Measurements from ENCODE around the gene EYA2. TPM values are rescaled to one million over a fixed set of nuclear protein-coding genes. Genes with fewer than 3 reads are reported as not detected.

EYA2 gene
- total and polyA plus RNA-seq, 2 donors (not counting 1 experiment from before 2014, with no cell fraction given) = 1.1 to 2.8 TPM

- Histone ChIP-seq H3K79me2 (ENCODE audit: control insufficient read depth, insufficient read depth, low read length) (no peaks in the 10 kb centered on the region), H3K9me3 (ENCODE audit: control extremely low read depth in 1 of 3, control insufficient read depth in 2 of 3, insufficient read depth in 1 of 3, low read length in 2 of 3) (peaks cover 2 to 22% (median 12%) of the 10 kb centered on the region in 3 donors), H3K9ac (ENCODE audit: low read length) (no peak overlapping the region), H3K27ac (ENCODE audit: low read length in 2 of 2) (no peak overlapping the region), H3K27me3 (replicated peaks in 1 of 4; ENCODE audit: control extremely low read depth in 1 of 4, control insufficient read depth in 3 of 4, insufficient read depth in 4 of 4, low read length in 3 of 4) (no peaks in the 10 kb centered on the region), H3K36me3 (replicated peaks in 1 of 2; ENCODE audit: control extremely low read depth in 1 of 2, control insufficient read depth in 1 of 2, extremely low read depth in 1 of 2, insufficient read depth in 2 of 2, low read length in 1 of 2) (no peaks in the 10 kb centered on the region), H4K20me1 (ENCODE audit: control insufficient read depth, insufficient read depth, low read length, poor library complexity, severe bottlenecking) (no peaks in the 10 kb centered on the region), H3K4me3 (ENCODE audit: control extremely low read depth in 1 of 5, extremely low read depth in 1 of 5, insufficient read depth in 1 of 5, low read depth in 2 of 5, low read length in 4 of 5) (no peak overlapping the region), H3K4me2 (replicated peaks; ENCODE audit: low read depth, low read length, poor library complexity, severe bottlenecking) (no peak overlapping the region), H2AFZ (ENCODE audit: insufficient read depth, low read depth, low read length, poor library complexity, severe bottlenecking) (no peak overlapping the region), H3K4me1 (ENCODE audit: control insufficient read depth in 2 of 2, insufficient read depth in 2 of 2, low read length in 2 of 2) (no peaks in the 10 kb centered on the region)
- no peak overlapping the region for H3K4me3 Mint-ChIP-seq
- peaks cover 5% of the 10 kb centered on the region for H3K27me3 Mint-ChIP-seq
- DNase-seq (no peak), ATAC-seq (ENCODE audit: low read depth) (no peak)
- no peaks in the 10 kb centered on the region for H3K4me1 Mint-ChIP-seq
- H3K9me3 Mint-ChIP-seq (ENCODE audit: insufficient read depth) = peaks cover 9% of the 10 kb centered on the region
- TF ChIP-seq EZH2 (IDR thresholded peaks at IDR 0.05; ENCODE audit: borderline replicate concordance, insufficient read depth, low read depth, low read length, poor library complexity, severe bottlenecking) = no peak
- TF ChIP-seq, protein P1, sequence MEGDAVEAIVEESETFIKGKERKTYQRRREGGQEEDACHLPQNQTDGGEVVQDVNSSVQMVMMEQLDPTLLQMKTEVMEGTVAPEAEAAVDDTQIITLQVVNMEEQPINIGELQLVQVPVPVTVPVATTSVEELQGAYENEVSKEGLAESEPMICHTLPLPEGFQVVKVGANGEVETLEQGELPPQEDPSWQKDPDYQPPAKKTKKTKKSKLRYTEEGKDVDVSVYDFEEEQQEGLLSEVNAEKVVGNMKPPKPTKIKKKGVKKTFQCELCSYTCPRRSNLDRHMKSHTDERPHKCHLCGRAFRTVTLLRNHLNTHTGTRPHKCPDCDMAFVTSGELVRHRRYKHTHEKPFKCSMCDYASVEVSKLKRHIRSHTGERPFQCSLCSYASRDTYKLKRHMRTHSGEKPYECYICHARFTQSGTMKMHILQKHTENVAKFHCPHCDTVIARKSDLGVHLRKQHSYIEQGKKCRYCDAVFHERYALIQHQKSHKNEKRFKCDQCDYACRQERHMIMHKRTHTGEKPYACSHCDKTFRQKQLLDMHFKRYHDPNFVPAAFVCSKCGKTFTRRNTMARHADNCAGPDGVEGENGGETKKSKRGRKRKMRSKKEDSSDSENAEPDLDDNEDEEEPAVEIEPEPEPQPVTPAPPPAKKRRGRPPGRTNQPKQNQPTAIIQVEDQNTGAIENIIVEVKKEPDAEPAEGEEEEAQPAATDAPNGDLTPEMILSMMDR (IDR thresholded peaks at IDR 0.05) = no peak
- no peak overlapping the region for H3K27ac Mint-ChIP-seq
- ChIA-PET POLR2A (no interaction called here), CTCF (no interaction called here)
- 67% methylated on average over 2 of the region's 4 CpGs for WGBS (ENCODE audit: insufficient coverage)
- intact Hi-C loops (cut with micrococcal nuclease) = no loop called here
Observed at GRCh38 chr20:47066484-47067270, 172.0 kb downstream of the EYA2 start.

DNA sequence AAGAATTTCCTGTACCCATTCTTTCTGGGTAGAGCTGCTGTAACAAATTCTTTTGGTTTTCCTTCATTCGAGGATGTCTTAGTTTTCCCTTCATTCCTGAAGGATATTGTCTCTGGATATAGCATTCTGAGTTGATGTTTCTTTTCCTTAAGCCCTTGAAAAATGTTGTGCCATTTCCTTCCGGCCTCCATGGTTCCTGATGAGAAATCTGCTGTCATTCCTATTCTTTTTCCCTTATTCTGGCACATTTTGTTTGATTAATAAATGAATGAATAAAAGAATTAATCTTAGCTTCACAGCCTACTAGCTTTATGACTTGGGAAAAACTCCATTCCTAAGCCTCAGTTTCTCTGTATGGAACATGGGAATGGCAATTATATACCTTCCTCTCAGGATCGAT lies 173.1 kb downstream of the EYA2 start:
- H2AFZ ChIP-seq (ENCODE audit: insufficient read depth, low read depth, low read length, poor library complexity, severe bottlenecking) = no peak overlapping the region
- intact Hi-C loops (cut with micrococcal nuclease) = no loop called here
- no peaks in the 10 kb centered on the region for H3K79me2 ChIP-seq (ENCODE audit: control insufficient read depth, insufficient read depth, low read length)
- ATAC-seq (ENCODE audit: low read depth) (no peak), DNase-seq (no peak)
- H3K4me3 ChIP-seq (ENCODE audit: control extremely low read depth in 1 of 5, extremely low read depth in 1 of 5, insufficient read depth in 1 of 5, low read depth in 2 of 5, low read length in 4 of 5) = no peak overlapping the region
- no peak overlapping the region for H3K4me2 ChIP-seq (replicated peaks; ENCODE audit: low read depth, low read length, poor library complexity, severe bottlenecking)
- no peak overlapping the region for H3K9ac ChIP-seq (ENCODE audit: low read length)
- no peaks in the 10 kb centered on the region for H3K27me3 ChIP-seq (replicated peaks in 1 of 4; ENCODE audit: control extremely low read depth in 1 of 4, control insufficient read depth in 3 of 4, insufficient read depth in 4 of 4, low read length in 3 of 4)
- ChIA-PET CTCF (no interaction called here), POLR2A (no interaction called here)
- no peaks in the 10 kb centered on the region for H3K4me1 Mint-ChIP-seq
- H3K4me3 Mint-ChIP-seq = no peak overlapping the region
- no peak overlapping the region for H3K27ac ChIP-seq (ENCODE audit: low read length in 2 of 2)
- no peaks in the 10 kb centered on the region for H3K36me3 ChIP-seq (replicated peaks in 1 of 2; ENCODE audit: control extremely low read depth in 1 of 2, control insufficient read depth in 1 of 2, extremely low read depth in 1 of 2, insufficient read depth in 2 of 2, low read length in 1 of 2)
- H3K4me1 ChIP-seq (ENCODE audit: control insufficient read depth in 2 of 2, insufficient read depth in 2 of 2, low read length in 2 of 2) = no peaks in the 10 kb centered on the region
- H3K27me3 Mint-ChIP-seq = peaks cover 11% of the 10 kb centered on the region
- H3K9me3 Mint-ChIP-seq (ENCODE audit: insufficient read depth) = peaks cover 9% of the 10 kb centered on the region
- no peaks in the 10 kb centered on the region for H4K20me1 ChIP-seq (ENCODE audit: control insufficient read depth, insufficient read depth, low read length, poor library complexity, severe bottlenecking)
- TF ChIP-seq, protein P1 (IDR thresholded peaks at IDR 0.05) = no peak
- TF ChIP-seq EZH2 (IDR thresholded peaks at IDR 0.05; ENCODE audit: borderline replicate concordance, insufficient read depth, low read depth, low read length, poor library complexity, severe bottlenecking) = no peak
- WGBS (ENCODE audit: insufficient coverage) = 83% methylated on average over 1 of the region's 3 CpGs
- H3K9me3 ChIP-seq (ENCODE audit: control extremely low read depth in 1 of 3, control insufficient read depth in 2 of 3, insufficient read depth in 1 of 3, low read length in 2 of 3) = peaks cover 2 to 22% (median 12%) of the 10 kb centered on the region in 3 donors
- H3K27ac Mint-ChIP-seq = no peak overlapping the region

All from B cell (primary cell).